Cardiac muscle cell (in vitro differentiated cells and primary cell): ENCODE results near the gene TAPBP. TPM values are rescaled to one million over a fixed set of nuclear protein-coding genes. Genes with fewer than 3 reads are reported as not detected.
"Not testable (repeated sequence)": the region's sequence is repeated elsewhere in the genome, so short reads cannot be mapped to it uniquely, and the experiment has no call there.

Experiments
- DNase-seq, 2 donors: peaks; one replicate each; pipeline versions ENCODE4 v3.0.0 to v3.0.0-alpha.2; 2010 to 2017; ENCODE audit warnings: low read depth in 1 of 2, low spot score in 1 of 2
- H3K27ac ChIP-seq: fragments of 200-600 bp; sonication (generic); 2 replicates; pipeline ENCODE4 v1.5.1; 2016
- H3K27me3 ChIP-seq: fragments of 200-600 bp; sonication (generic); 2 replicates; pipeline ENCODE4 v1.6.0; 2016; ENCODE audit warnings: control low read depth
- H3K36me3 ChIP-seq: fragments of 200-600 bp; sonication (generic); 2 replicates; pipeline ENCODE4 v1.5.1; 2016; ENCODE audit warnings: control low read depth
- H3K4me1 ChIP-seq: fragments of 200-600 bp; sonication (generic); 2 replicates; pipeline ENCODE4 v1.8.1; 2017; ENCODE audit warnings: low read depth, mild to moderate bottlenecking, mixed run types
- H3K4me3 ChIP-seq: fragments of 200-600 bp; sonication (generic); 2 replicates; pipeline ENCODE4 v1.5.1; 2016; ENCODE audit warnings: mild to moderate bottlenecking
- H3K9me3 ChIP-seq: fragments of 200-600 bp; sonication (generic); 2 replicates; pipeline ENCODE4 v1.5.1; 2017; ENCODE audit warnings: low read depth, mild to moderate bottlenecking, control low read depth
- CTCF ChIP-seq: IDR thresholded peaks from 2 replicates; pipeline ENCODE4 v1.5.1; 2012; ENCODE audit warnings: low read depth, mild to moderate bottlenecking, low read length
- polyA plus RNA-seq: library from polyadenylated mRNA; unstranded; fragments of >200 nt; fragmentation: Nextera tagmentation; extraction: Ambion mirVana; gene quantifications from 2 replicates; pipeline ENCODE4 v1.2.1, GENCODE V29; 2016
- total RNA-seq: library from RNA; depleted of rRNA; stranded (reverse); fragments of >200 nt; gene quantifications from 2 replicates; pipeline ENCODE4 v1.2.3, GENCODE V29; 2016

TAPBP gene
- total and polyA plus RNA-seq, 2 experiments from 2014 or later = 30.8 to 36.4 TPM

DNA sequence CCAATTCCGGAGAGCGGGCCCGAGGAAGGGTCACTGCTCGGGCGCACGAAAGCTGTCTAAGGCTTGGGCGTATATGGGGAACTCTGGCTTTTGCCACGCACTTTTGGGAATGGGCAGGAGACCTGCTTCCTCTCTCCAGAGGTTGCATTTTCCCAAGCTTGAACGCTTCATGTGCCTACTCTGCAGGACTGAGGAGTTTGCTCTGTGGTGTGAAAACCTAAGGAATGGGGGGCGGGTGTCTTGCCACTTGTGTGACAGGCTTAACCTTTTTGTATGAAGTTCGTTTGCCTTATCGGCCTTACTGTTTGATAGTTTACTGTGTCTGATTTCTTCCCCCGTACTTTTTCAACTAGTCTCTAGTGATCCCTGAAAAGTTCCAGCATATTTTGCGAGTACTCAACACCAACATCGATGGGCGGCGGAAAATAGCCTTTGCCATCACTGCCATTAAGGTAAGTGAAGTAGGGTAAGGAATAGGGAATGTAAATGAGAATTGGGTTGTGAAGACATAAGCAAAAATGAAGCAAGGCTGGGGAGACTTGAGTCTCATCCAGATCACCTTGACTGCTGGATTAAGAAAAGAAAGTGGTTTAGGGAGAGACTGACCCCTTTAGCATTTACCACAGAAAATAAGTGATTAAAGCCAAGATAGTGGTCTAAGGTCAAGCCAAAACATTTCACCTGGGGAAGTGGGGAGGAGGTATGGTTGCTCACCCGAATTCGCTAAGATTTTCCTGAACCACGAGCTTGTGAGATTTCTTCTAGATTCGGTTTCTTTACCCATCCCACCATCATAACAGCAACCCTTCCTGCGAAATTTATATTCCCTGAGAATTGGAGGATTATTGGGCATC is 41.4 kb downstream of the TAPBP start:
- Histone ChIP-seq H3K4me1 (peaks cover 10% of the 10 kb centered on the region), H3K9me3 (no peaks in the 10 kb centered on the region), H3K27me3 (no peaks in the 10 kb centered on the region), H3K36me3 (peaks cover 40% of the 10 kb centered on the region), H3K4me3 (peak overlapping the region; percentile 84), H3K27ac (peak overlapping the region; percentile 99)
- DNase-seq = no peak
- no peak for TF ChIP-seq CTCF

GRCh38 chr6:33271468-33272274 is 42.2 kb downstream of the TAPBP start, which contains the start of the genes RPS18 and VPS52:
RPS18 (plus strand) TSS chr6:33272075; CDS start chr6:33272120, 45 bp downstream.
VPS52 (minus strand) TSS chr6:33271876; CDS start chr6:33271675, 201 bp downstream.
- TF ChIP-seq CTCF = no peak
- Histone ChIP-seq H3K27me3 (no peaks in the 10 kb centered on the region), H3K9me3 (no peaks in the 10 kb centered on the region), H3K4me1 (peaks cover 10% of the 10 kb centered on the region), H3K27ac (peak within 1 kb of the TSS; percentile 99), H3K4me3 (peak within 1 kb of the TSS; percentile 84), H3K36me3 (peaks cover 49% of the 10 kb centered on the region)
- DNase-seq = peak; percentile 100

DNA sequence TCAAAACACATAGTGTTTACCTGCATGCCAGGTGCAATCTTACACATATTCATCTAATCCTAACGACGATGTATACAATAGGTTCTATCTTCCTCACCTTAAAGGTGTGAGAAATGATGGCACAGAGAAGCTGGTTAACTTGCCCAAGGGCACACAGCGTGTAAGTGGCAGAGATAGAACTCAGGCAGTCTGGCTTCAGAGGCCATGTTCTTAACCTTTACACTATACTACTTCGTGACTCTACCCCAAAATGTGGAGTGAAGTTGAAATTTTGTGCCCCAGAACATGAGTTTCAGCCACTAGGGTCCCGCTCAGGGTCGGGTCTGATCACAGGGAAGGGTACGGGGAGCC is 42.8 kb downstream of the TAPBP start:
- Histone ChIP-seq H3K9me3 (no peaks in the 10 kb centered on the region), H3K27ac (peak overlapping the region; percentile 99), H3K4me3 (peak overlapping the region; percentile 84), H3K27me3 (no peaks in the 10 kb centered on the region), H3K4me1 (peaks cover 10% of the 10 kb centered on the region), H3K36me3 (peaks cover 51% of the 10 kb centered on the region)
- no peak for TF ChIP-seq CTCF
- no peak for DNase-seq

GRCh38 chr6:33264015-33264414 is 49.9 kb downstream of the TAPBP start:
- no peak for DNase-seq
- H3K4me3 ChIP-seq = no peak overlapping the region
- no peaks in the 10 kb centered on the region for H3K27me3 ChIP-seq
- H3K9me3 ChIP-seq = no peaks in the 10 kb centered on the region
- H3K4me1 ChIP-seq = no peaks in the 10 kb centered on the region
- H3K27ac ChIP-seq = no peak overlapping the region
- H3K36me3 ChIP-seq = peaks cover 44% of the 10 kb centered on the region
- no peak for TF ChIP-seq CTCF

DNA sequence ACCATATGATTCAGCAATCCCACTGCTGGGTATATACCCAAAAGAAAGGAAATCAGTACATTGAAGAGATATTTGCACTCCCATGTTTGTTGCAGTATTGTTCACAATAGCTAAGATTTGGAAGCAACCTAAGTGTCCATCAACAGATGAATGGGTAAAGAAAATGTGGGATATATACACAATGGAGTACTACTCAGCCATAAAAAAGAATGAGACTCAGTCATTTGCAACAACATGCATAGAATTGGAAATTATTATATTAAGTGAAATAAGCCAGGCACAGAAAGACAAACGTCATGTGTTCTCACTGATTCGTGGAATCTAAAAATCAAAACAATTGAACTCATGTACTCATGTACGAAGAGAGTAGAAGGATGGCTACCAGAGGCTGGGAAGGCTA is 51.4 kb downstream of the TAPBP start:
- H3K27ac ChIP-seq, DNase-seq, H3K9me3 ChIP-seq, H3K4me1 ChIP-seq, H3K4me3 ChIP-seq, H3K27me3 ChIP-seq: not testable (repeated sequence)
- peaks cover 31% of the 10 kb centered on the region for H3K36me3 ChIP-seq
